ENCODE data around the gene APBA1.
"Not testable (repeated sequence)": the region's sequence is repeated elsewhere in the genome, so short reads cannot be mapped to it uniquely, and the experiment has no call there.

Gene APBA1

GRCh38 chr9:69603656-69604055, 68.5 kb downstream of the APBA1 start:
- no peak for DNase-seq

- no peak for DNase-seq
These were observed 69.4 kb downstream of the APBA1 start for GRCh38 chr9:69602773-69603172.

GRCh38 chr9:69601698-69602097, 70.5 kb downstream of the APBA1 start:
- no peak for DNase-seq

GRCh38 chr9:69600314-69601047, 71.7 kb downstream of the APBA1 start:
- DNase-seq: no peak

GRCh38 chr9:69599232-69599971, 72.8 kb downstream of the APBA1 start:
- no peak for DNase-seq

GRCh38 chr9:69596906-69597305, 75.3 kb downstream of the APBA1 start:
- not testable (repeated sequence) for DNase-seq

- no peak for DNase-seq
These were observed 78.0 kb downstream of the APBA1 start for GRCh38 chr9:69594180-69594579.

GRCh38 chr9:69593756-69594155, 78.4 kb downstream of the APBA1 start:
- DNase-seq: no peak

- no peak for DNase-seq
These were observed 78.9 kb downstream of the APBA1 start for GRCh38 chr9:69593301-69593700.

GRCh38 chr9:69590266-69590665, 81.9 kb downstream of the APBA1 start:
- DNase-seq: no peak

- DNase-seq: no peak
These were observed 83.0 kb downstream of the APBA1 start for GRCh38 chr9:69589156-69589555.

- no peak for DNase-seq
These were observed 86.6 kb downstream of the APBA1 start for GRCh38 chr9:69585571-69585970.

GRCh38 chr9:69584759-69585158, 87.4 kb downstream of the APBA1 start:
- no peak for DNase-seq

- DNase-seq: no peak
These were observed 88.4 kb downstream of the APBA1 start for GRCh38 chr9:69583645-69584234.

- no peak for DNase-seq
These were observed 89.5 kb downstream of the APBA1 start for GRCh38 chr9:69582544-69583297.

GRCh38 chr9:69582018-69582417, 90.2 kb downstream of the APBA1 start:
- DNase-seq: no peak

GRCh38 chr9:69580582-69581214, 91.5 kb downstream of the APBA1 start:
- no peak for DNase-seq

- DNase-seq: no peak
These were observed 92.2 kb downstream of the APBA1 start for GRCh38 chr9:69579760-69580581.

GRCh38 chr9:69579032-69579758, 93.0 kb downstream of the APBA1 start:
- DNase-seq: no peak

- no peak for DNase-seq
These were observed 94.1 kb downstream of the APBA1 start for GRCh38 chr9:69578026-69578425.

GRCh38 chr9:69577123-69577522, 95.0 kb downstream of the APBA1 start:
- no peak for DNase-seq

All from activated effector memory CD4-positive, alpha-beta T cell treated with anti-CD3 and anti-CD28 coated beads, Interleukin-2, amount 50 U/mL, for 16 hours (primary cell).